HL-60 (cell line): ENCODE results near the gene TMEM163.

Experiments used
- CTCF ChIP-seq: IDR thresholded peaks from one replicate; pipeline ENCODE4 v1.5.1; 2011; ENCODE audit warnings: low read length, control low read depth, inconsistent platforms; ENCODE audit not compliant: insufficient read depth
- REST ChIP-seq: IDR thresholded peaks from 2 replicates; pipeline ENCODE4 v1.6.1; 2012; ENCODE audit warnings: low read depth; ENCODE audit not compliant: insufficient replicate concordance
- SPI1 ChIP-seq: IDR thresholded peaks from 2 replicates; pipeline ENCODE4 v1.6.1; 2012; ENCODE audit warnings: low read depth, mild to moderate bottlenecking, borderline replicate concordance

GRCh38 chr2:134507697-134508096, 211.1 kb downstream of the TMEM163 start:
- TF ChIP-seq SPI1 (no peak), CTCF (no peak), REST (no peak)
